GM12864 (cell line): ENCODE results near the gene PDE2A.

Experiments used
- DNase-seq: peaks from one replicate; pipeline ENCODE4 v3.0.0-alpha.2; 2011; ENCODE audit warnings: low read depth
- H3K4me3 ChIP-seq: 2 replicates; pipeline ENCODE4 v1.5.1; 2011; ENCODE audit warnings: mild to moderate bottlenecking, low read depth, low read length, control low read depth
- CTCF ChIP-seq: IDR thresholded peaks from 2 replicates; pipeline ENCODE4 v1.5.1; 2011; ENCODE audit warnings: low read depth, mild to moderate bottlenecking, moderate library complexity, low read length, control low read depth, inconsistent platforms; ENCODE audit errors: missing control alignments

The PDE2A gene

GRCh38 chr11:72578051-72578450 lies 96.2 kb downstream of the PDE2A start:
- DNase-seq: no peak
- no peak overlapping the region for H3K4me3 ChIP-seq
- no peak for TF ChIP-seq CTCF

DNA sequence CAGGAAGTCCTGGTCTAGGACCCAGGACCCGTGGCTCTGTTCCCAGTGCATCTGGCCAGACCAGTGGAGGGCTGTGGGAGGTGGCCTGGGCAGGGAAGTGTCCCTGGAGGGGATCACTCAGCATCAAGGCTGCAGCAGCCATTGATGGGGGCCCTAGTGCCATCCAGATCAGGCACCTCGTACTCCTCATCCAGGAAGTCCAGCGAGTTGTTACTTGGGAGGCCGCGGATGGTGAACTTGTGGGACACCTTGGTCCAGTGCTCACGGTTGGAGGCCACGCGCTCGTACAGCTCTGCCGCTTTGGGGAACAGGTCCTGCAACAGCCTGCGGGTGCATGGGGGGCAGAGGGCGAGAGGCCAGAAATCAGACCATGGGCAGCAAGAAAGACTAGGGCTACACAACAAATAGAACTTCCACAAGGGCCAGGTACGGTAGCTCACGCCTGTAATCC lies 96.9 kb downstream of the PDE2A start:
- no peak for TF ChIP-seq CTCF
- no peak overlapping the region for H3K4me3 ChIP-seq
- no peak for DNase-seq

GRCh38 chr11:72576661-72577060 lies 97.6 kb downstream of the PDE2A start:
- no peak for TF ChIP-seq CTCF
- no peak overlapping the region for H3K4me3 ChIP-seq
- no peak for DNase-seq

DNA sequence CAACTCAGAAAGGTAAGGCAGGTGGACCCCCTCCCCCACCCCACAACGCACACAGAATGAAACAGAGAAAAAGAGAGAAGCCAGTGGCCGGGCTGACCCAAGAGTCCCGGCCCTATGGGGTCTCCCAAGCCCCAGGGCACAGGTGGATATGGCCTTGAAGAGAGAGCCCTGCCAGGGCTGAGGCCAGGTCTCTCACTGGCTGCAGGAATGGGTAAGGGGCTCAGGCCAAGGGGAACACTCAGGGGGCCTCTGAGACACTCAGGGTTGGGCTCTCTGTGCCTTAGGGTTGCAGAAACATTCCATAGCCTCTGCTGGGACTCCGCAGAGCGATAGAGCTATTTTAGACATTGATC lies 98.0 kb downstream of the PDE2A start:
- H3K4me3 ChIP-seq: no peak overlapping the region
- DNase-seq: no peak

GRCh38 chr11:72575533-72576242 lies 98.5 kb downstream of the PDE2A start:
- H3K4me3 ChIP-seq: no peak overlapping the region
- TF ChIP-seq CTCF: no peak
- DNase-seq: no peak

More for the DNA sequence above, 98.0 kb downstream of the PDE2A start:
- no peak for TF ChIP-seq CTCF

- no peak for DNase-seq
- TF ChIP-seq CTCF: no peak
- no peak overlapping the region for H3K4me3 ChIP-seq
These were observed 99.4 kb downstream of the PDE2A start for GRCh38 chr11:72574548-72575460.
